GM11168 (cell line): ENCODE results near the gene CAVIN3.

Source experiments
- in situ Hi-C: fragments of 300-500 bp; cut with MboI; formaldehyde crosslinking; loops from one replicate; pipeline ENCODE4 v1.12.0; 2022; ENCODE audit warnings: low sequenced_read_pairs; ENCODE audit not compliant: unreplicated experiment

Gene CAVIN3

GRCh38 chr11:6328321-6328720, 8.0 kb upstream of the CAVIN3 start:
- in situ Hi-C loops: loop anchor here (25.0 kb wide), 1 partner anchor 316 kb away; the partner anchor contains the start of gene OR56A4

- in situ Hi-C loops: loop anchor here (25.0 kb wide), 1 partner anchor 316 kb away; the partner anchor contains the start of gene OR56A4
Observed at GRCh38 chr11:6327806-6328205, 7.5 kb upstream of the CAVIN3 start.

- in situ Hi-C loops: loop anchor here (25.0 kb wide), 1 partner anchor 315 kb away; the partner anchor contains the start of gene OR56A4
Observed at GRCh38 chr11:6326985-6327384, 6.7 kb upstream of the CAVIN3 start.

- in situ Hi-C loops: loop anchor here (25.0 kb wide), 1 partner anchor 314 kb away; the partner anchor contains the start of gene OR56A4
Observed at GRCh38 chr11:6326303-6326702, 6.0 kb upstream of the CAVIN3 start.

- in situ Hi-C loops: no loop called here
Observed at GRCh38 chr11:6323291-6323905, 3.1 kb upstream of the CAVIN3 start.

GRCh38 chr11:6321961-6322362, 1.7 kb upstream of the CAVIN3 start:
- in situ Hi-C loops: no loop called here

GRCh38 chr11:6321356-6321755, 1.1 kb upstream of the CAVIN3 start:
- in situ Hi-C loops: no loop called here

- in situ Hi-C loops: no loop called here
Observed at GRCh38 chr11:6319704-6320410, 444 bp downstream of the CAVIN3 start.

- in situ Hi-C loops: no loop called here
Observed at GRCh38 chr11:6319001-6319703, 1.1 kb downstream of the CAVIN3 start.

GRCh38 chr11:6318204-6318603, 2.1 kb downstream of the CAVIN3 start:
- in situ Hi-C loops: no loop called here

- in situ Hi-C loops: no loop called here
Observed at GRCh38 chr11:6315811-6316425, 4.4 kb downstream of the CAVIN3 start.

- in situ Hi-C loops: no loop called here
Observed at GRCh38 chr11:6312106-6312505, 8.2 kb downstream of the CAVIN3 start.

GRCh38 chr11:6307876-6308275, 12.4 kb downstream of the CAVIN3 start:
- in situ Hi-C loops: no loop called here

- in situ Hi-C loops: no loop called here
Observed at GRCh38 chr11:6305297-6305696, 15.0 kb downstream of the CAVIN3 start.

GRCh38 chr11:6303661-6304060, 16.6 kb downstream of the CAVIN3 start:
- in situ Hi-C loops: no loop called here

- in situ Hi-C loops: no loop called here
Observed at GRCh38 chr11:6301096-6301495, 19.2 kb downstream of the CAVIN3 start.

GRCh38 chr11:6300325-6300724, 20.0 kb downstream of the CAVIN3 start:
- in situ Hi-C loops: no loop called here

GRCh38 chr11:6298605-6299004, 21.7 kb downstream of the CAVIN3 start:
- in situ Hi-C loops: loop anchor here (10.0 kb wide), 1 partner anchor 54 kb away; no protein-coding TSS in a partner anchor

GRCh38 chr11:6297831-6298230, 22.5 kb downstream of the CAVIN3 start:
- in situ Hi-C loops: loop anchor here (10.0 kb wide), 1 partner anchor 53 kb away; no protein-coding TSS in a partner anchor

GRCh38 chr11:6285019-6285418, 35.3 kb downstream of the CAVIN3 start:
- in situ Hi-C loops: no loop called here

GRCh38 chr11:6284250-6284649, 36.1 kb downstream of the CAVIN3 start:
- in situ Hi-C loops: no loop called here
